AG04450 (cell line): ENCODE results near the gene SERINC2. TPM values are rescaled to one million over a fixed set of nuclear protein-coding genes. Genes with fewer than 3 reads are reported as not detected.

ENCODE experiments used
- CTCF ChIA-PET: fragments of 300-600, 350-600 bp; formaldehyde crosslinking; extraction: SDS; loops from one replicate; lab custom pipeline; 2022; ENCODE audit warnings: antibody characterized with exemption, inconsistent platforms; lab: Charles Lee
- POLR2A ChIA-PET: fragments of 350-600 bp; formaldehyde crosslinking; extraction: SDS; loops from one replicate; lab custom pipeline; 2021; ENCODE audit warnings: antibody characterized with exemption, inconsistent platforms; lab: Yijun Ruan, JAX
- DNase-seq: peaks from one replicate; pipeline ENCODE4 v3.0.0-alpha.2; 2011; ENCODE audit warnings: low read depth, low spot score
- H3K27ac ChIP-seq: one replicate; pipeline ENCODE4 v1.5.1; 2012; ENCODE audit warnings: low read depth, low read length, control low read depth
- H3K27me3 ChIP-seq: one replicate; pipeline ENCODE4 v1.6.0; 2012; ENCODE audit warnings: low read length; ENCODE audit not compliant: control insufficient read depth, insufficient read depth
- H3K4me3 ChIP-seq: 2 replicates; pipeline ENCODE4 v1.5.1; 2011; ENCODE audit warnings: mild to moderate bottlenecking, low read depth, low read length, control low read depth
- H3K9me3 ChIP-seq: 2 replicates; pipeline ENCODE4 v1.5.1; 2012; ENCODE audit warnings: low read length; ENCODE audit not compliant: control insufficient read depth, insufficient read depth
- CTCF ChIP-seq: IDR thresholded peaks from 2 replicates; pipeline ENCODE4 v1.5.1; 2011; ENCODE audit warnings: low read depth, low read length, control low read depth, inconsistent platforms
- polyA plus RNA-seq: library from polyadenylated mRNA; depleted of rRNA; stranded (reverse); fragments of >200 nt; gene quantifications from 2 replicates; pipeline ENCODE4 v1.2.3, GENCODE V29; 2011

Gene SERINC2
- polyA plus RNA-seq, 1 experiment = 46.0 TPM

- no peak for DNase-seq
- POLR2A ChIA-PET = no interaction called here
- CTCF ChIA-PET = no interaction called here
- no peak overlapping the region for H3K27ac ChIP-seq
- no peak for TF ChIP-seq CTCF
- H3K27me3 ChIP-seq = no peaks in the 10 kb centered on the region
- no peaks in the 10 kb centered on the region; the same call in 1 of the 2 replicates for H3K9me3 ChIP-seq
- no peak overlapping the region for H3K4me3 ChIP-seq
These were observed 2.6 kb downstream of the SERINC2 start for GRCh38 chr1:31415658-31416057.

GRCh38 chr1:31416101-31416736, 3.2 kb downstream of the SERINC2 start:
- Histone ChIP-seq H3K4me3 (no peak overlapping the region), H3K27ac (no peak overlapping the region), H3K27me3 (no peaks in the 10 kb centered on the region), H3K9me3 (no peaks in the 10 kb centered on the region; the same call in 1 of the 2 replicates)
- ChIA-PET CTCF (no interaction called here), POLR2A (no interaction called here)
- no peak for DNase-seq
- no peak for TF ChIP-seq CTCF

- CTCF ChIA-PET = interaction anchor here (2.4 to 9.2 kb wide), 2 partner anchors 20 to 132 kb away, joined by 8 to 238 read pairs; no protein-coding TSS in a partner anchor
- DNase-seq = no peak
These were observed 4.1 kb downstream of the SERINC2 start for GRCh38 chr1:31417148-31417547.

GRCh38 chr1:31418626-31419323, 5.8 kb downstream of the SERINC2 start:
- DNase-seq = no peak
- TF ChIP-seq CTCF = no peak
- CTCF ChIA-PET = interaction anchor here (0.8 to 9.2 kb wide), 3 partner anchors 22 to 235 kb away, joined by 4 to 238 read pairs (median 8); no protein-coding TSS in a partner anchor
- POLR2A ChIA-PET = interaction anchor here (0.6 kb wide), 1 partner anchor 45 kb away, joined by 3 read pairs; no protein-coding TSS in a partner anchor
- Histone ChIP-seq H3K27me3 (no peaks in the 10 kb centered on the region), H3K27ac (no peak overlapping the region), H3K9me3 (no peaks in the 10 kb centered on the region; the same call in 1 of the 2 replicates), H3K4me3 (no peak overlapping the region)

More at GRCh38 chr1:31417148-31417547, 4.1 kb downstream of the SERINC2 start:
- H3K27me3 ChIP-seq = no peaks in the 10 kb centered on the region
- H3K4me3 ChIP-seq = no peak overlapping the region
- no peak for TF ChIP-seq CTCF
- POLR2A ChIA-PET = no interaction called here
- no peaks in the 10 kb centered on the region; the same call in 1 of the 2 replicates for H3K9me3 ChIP-seq
- H3K27ac ChIP-seq = no peak overlapping the region

- no peak for DNase-seq
- POLR2A ChIA-PET = no interaction called here
- no peak overlapping the region for H3K4me3 ChIP-seq
- no peak overlapping the region for H3K27ac ChIP-seq
- CTCF ChIA-PET = interaction anchor here (0.6 to 9.2 kb wide), 9 partner anchors 10 to 652 kb away, joined by 3 to 238 read pairs (median 5); partner anchors contain the start of gene TMEM39B
- no peaks in the 10 kb centered on the region for H3K9me3 ChIP-seq
- no peaks in the 10 kb centered on the region for H3K27me3 ChIP-seq
- no peak for TF ChIP-seq CTCF
These were observed 7.7 kb downstream of the SERINC2 start for GRCh38 chr1:31420716-31421115.
